Measurements from ENCODE around the gene CASZ1.

DNA sequence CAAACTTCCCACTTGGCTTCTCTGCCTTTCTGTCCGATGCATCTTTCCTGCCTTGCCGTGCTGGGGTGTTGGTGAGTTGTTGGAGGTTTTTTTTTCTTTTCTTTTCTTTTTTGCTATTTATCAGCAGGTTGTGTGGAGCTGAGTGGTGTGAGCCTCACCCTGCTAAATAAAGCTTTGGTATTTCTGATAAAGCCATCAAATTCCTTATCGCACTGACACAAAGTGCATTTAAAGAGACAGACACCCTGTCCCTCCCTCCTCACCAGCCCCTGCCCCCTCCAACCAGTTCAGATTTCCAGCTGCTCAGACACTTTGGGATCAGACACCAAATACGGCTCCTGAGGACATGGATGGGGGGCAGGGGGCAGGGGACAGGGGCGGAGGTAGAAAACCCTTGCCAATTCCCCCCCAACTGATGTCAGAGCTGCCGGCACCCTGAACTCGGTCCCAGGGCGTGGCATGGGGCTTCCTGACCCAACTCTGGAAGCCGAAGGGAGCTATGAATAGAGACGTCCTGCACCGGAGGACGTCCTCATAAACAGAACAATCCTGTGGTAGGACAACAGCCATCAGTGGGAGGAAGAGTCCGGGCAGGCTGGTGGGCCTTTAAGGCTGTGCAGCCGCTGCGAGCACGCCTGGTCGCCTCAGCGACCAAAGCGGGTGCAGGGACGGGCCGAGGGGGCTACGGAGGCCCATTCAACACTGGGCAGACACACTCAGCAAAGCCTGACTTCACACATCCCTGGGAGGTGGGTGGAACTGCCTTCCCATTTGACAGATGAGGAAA lies 79.0 kb downstream of the CASZ1 start:
- TF ChIP-seq, protein P1, sequence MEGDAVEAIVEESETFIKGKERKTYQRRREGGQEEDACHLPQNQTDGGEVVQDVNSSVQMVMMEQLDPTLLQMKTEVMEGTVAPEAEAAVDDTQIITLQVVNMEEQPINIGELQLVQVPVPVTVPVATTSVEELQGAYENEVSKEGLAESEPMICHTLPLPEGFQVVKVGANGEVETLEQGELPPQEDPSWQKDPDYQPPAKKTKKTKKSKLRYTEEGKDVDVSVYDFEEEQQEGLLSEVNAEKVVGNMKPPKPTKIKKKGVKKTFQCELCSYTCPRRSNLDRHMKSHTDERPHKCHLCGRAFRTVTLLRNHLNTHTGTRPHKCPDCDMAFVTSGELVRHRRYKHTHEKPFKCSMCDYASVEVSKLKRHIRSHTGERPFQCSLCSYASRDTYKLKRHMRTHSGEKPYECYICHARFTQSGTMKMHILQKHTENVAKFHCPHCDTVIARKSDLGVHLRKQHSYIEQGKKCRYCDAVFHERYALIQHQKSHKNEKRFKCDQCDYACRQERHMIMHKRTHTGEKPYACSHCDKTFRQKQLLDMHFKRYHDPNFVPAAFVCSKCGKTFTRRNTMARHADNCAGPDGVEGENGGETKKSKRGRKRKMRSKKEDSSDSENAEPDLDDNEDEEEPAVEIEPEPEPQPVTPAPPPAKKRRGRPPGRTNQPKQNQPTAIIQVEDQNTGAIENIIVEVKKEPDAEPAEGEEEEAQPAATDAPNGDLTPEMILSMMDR (IDR thresholded peaks at IDR 0.05; ENCODE audit: insufficient read depth, low read length, poor library complexity, severe bottlenecking) = no peak
- TF ChIP-seq EZH2phosphoT487 (conservative IDR thresholded peaks at IDR 0.05; ENCODE audit: low read length) = no peak
